ENCODE measurements around the gene SCN3A.

SCN3A gene

DNA sequence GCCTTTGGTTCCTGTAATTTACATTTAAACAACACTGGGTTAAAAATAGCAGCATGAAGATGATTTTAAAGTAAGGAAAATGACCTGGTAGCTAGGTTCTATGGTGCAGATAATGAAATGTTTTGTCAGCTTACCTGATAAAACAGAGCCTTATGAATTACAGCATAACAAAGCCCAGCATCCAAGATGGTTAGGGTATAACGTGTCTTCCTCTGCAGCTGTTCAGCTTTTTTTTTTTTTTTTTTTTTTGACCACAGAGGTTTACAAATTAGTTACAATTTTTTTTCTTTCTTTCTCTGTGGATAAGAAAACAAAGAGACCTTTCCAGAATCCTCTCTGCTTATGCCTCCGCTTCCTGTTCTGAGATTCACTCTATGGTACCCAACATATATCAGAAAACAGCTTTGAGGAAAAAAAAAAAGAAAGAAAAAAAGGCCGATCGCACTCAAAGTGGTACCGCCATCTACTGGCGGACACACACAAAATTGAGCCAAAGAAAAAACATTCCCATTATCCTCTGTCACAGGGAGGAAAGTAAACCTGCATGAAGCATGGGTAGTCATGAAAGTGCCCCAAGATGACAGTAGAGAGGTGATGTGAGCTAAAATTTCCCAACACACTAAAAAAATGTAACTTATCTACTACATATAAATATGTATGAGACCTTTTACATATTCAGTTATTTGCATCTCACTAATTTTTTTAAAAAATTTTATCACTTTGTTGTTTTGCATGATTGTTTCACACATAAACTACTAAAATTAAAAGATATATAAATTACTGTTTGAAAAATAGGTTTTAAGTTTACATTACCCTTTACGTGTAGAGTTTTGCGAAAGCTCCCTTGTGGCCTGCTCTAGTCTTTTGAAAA is at the start of gene SCN3A:
Gene SCN3A (minus strand): TSS at position 362 of the 871 bp plus-strand sequence. CDS start 27,656 bp downstream, outside the sequence.
- Mint-ChIP-seq H3K4me1 (ENCODE audit: low read depth) (no peaks in the 10 kb centered on the region), H3K27me3 (no peaks in the 10 kb centered on the region), H3K4me3 (no peak within 1 kb of the TSS), H3K36me3 (ENCODE audit: low read depth) (no peaks in the 10 kb centered on the region), H3K9me3 (no peaks in the 10 kb centered on the region), H3K27ac (no peak within 1 kb of the TSS)
- intact Hi-C loops (cut with micrococcal nuclease) = no loop called here

DNA sequence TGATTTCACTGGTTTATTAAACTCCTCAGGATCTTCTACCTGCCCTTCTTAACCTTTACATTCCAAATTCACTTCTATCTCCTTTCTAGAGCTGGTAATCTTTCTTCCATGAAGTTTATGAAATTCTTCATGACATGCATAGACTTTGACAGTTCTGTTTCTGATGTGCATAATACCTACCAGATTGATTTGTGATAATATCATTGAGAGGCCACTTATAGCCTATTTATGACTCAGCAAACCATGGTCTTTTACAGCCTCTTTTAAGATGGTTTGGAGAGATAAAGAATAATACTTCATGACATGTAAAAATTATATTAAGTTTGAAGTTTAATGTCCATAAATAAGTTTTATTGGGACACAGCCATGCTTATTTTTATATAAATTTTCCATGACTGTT is 49.3 kb upstream of the SCN3A start:
- intact Hi-C loops (cut with micrococcal nuclease) = no loop called here
- Mint-ChIP-seq H3K4me3 (no peak overlapping the region), H3K9me3 (no peaks in the 10 kb centered on the region), H3K4me1 (ENCODE audit: low read depth) (no peaks in the 10 kb centered on the region), H3K36me3 (ENCODE audit: low read depth) (no peaks in the 10 kb centered on the region), H3K27me3 (peaks cover 1% of the 10 kb centered on the region), H3K27ac (no peak overlapping the region)

DNA sequence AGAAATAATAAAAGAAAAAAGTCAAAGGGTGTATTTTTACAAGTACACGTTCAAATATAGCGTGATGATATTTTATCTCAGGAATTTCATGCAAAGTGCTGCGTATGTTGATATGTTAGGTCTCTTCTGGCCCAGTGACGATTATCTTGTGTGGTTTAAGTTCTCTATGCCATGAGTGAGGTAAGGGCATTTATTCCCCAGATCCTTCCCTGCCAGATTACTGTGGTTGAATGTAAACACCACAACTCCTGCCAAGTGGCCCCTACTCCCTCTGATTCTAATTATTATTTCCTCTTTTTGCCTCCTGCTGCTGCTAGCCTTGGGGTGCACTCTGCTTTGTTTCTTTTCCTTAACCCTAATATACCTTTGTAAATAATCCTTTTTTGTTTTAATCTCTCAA is 47.5 kb upstream of the SCN3A start:
- no peaks in the 10 kb centered on the region for H3K36me3 Mint-ChIP-seq (ENCODE audit: low read depth)
- H3K4me1 Mint-ChIP-seq (ENCODE audit: low read depth) = no peaks in the 10 kb centered on the region
- intact Hi-C loops (cut with micrococcal nuclease) = no loop called here
- H3K27ac Mint-ChIP-seq = no peak overlapping the region
- peaks cover 1% of the 10 kb centered on the region for H3K27me3 Mint-ChIP-seq
- no peak overlapping the region for H3K4me3 Mint-ChIP-seq
- no peaks in the 10 kb centered on the region for H3K9me3 Mint-ChIP-seq

DNA sequence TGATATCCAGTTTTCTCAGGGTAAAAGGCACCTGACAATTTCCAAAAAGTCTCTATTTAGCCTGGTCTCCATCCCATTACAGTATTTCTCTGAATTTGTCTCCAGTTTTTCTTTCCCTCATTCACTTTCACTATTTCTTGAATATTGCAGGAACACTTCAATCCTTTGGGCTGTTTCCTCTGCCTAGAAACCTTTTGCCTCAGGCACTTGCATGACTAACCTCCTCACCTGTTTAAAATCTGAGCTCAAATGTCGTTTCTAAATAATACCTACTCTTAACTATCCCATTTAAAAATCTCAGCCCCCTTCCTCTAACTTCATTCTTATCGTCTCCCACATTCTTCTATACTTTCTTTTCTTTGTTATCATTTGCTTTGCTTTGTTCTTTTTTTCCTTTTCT is 44.4 kb upstream of the SCN3A start:
- peaks cover 1% of the 10 kb centered on the region for H3K27me3 Mint-ChIP-seq
- no peak overlapping the region for H3K27ac Mint-ChIP-seq
- H3K36me3 Mint-ChIP-seq (ENCODE audit: low read depth) = no peaks in the 10 kb centered on the region
- H3K4me3 Mint-ChIP-seq = no peak overlapping the region
- no peaks in the 10 kb centered on the region for H3K4me1 Mint-ChIP-seq (ENCODE audit: low read depth)
- no peaks in the 10 kb centered on the region for H3K9me3 Mint-ChIP-seq
- intact Hi-C loops (cut with micrococcal nuclease) = no loop called here

DNA sequence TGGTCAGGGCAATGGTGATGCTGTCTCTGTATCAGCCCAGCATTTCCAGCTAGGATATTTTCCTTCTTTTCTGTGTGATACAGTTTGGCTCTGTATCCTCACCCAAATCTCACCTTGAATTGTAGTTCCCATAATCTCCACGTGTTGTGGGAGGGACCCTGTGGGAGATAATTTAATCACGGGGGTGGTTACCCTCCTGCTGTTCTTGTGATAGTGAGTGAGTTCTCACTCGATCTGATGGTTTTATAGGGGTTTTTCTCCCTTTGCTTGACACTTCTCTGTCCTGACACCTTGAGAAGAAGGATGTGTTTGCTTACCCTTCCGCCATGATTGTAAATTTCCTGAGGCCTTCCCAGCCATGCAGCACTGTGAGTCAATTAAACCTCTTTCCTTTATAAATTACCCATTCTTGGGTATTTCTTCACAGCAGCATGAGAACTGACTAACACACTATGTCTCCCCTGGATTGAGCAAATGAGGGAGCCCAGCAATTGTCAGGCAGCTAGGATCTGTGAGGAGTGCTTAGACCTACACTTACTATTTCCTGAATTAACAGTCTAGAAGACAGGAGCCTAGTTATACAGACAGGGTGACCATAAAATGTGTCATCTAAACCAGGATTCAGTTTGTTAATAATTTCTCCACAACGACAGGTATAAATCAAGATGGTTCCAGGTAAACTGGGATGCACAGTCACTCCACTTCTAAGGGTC is 41.4 kb upstream of the SCN3A start:
- H3K36me3 Mint-ChIP-seq (ENCODE audit: low read depth) = no peaks in the 10 kb centered on the region
- H3K4me1 Mint-ChIP-seq (ENCODE audit: low read depth) = no peaks in the 10 kb centered on the region
- H3K27ac Mint-ChIP-seq = no peak overlapping the region
- H3K27me3 Mint-ChIP-seq = no peaks in the 10 kb centered on the region
- no peaks in the 10 kb centered on the region for H3K9me3 Mint-ChIP-seq
- H3K4me3 Mint-ChIP-seq = no peak overlapping the region
- intact Hi-C loops (cut with micrococcal nuclease) = no loop called here

DNA sequence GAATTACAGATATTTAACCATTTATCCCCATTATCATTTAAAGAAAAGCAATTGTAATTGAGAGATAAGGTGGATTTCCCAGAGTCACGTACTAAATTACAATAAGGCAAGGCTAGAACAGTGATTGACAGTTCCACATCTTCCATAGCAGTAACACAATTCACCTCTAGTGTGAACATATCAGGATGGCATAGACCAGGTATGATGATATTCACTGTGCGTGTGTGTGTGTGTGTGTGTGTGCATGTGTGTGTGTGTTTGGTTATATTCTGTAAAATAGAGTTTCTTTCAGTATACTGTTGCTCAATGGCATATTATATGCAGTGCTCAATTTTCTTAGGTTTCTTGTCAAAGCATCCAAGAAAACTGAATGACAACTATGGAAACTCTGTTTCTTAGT is 37.1 kb upstream of the SCN3A start:
- Mint-ChIP-seq H3K9me3 (no peaks in the 10 kb centered on the region), H3K27me3 (no peaks in the 10 kb centered on the region), H3K27ac (no peak overlapping the region), H3K36me3 (ENCODE audit: low read depth) (no peaks in the 10 kb centered on the region), H3K4me3 (no peak overlapping the region), H3K4me1 (ENCODE audit: low read depth) (no peaks in the 10 kb centered on the region)
- intact Hi-C loops (cut with micrococcal nuclease) = no loop called here

DNA sequence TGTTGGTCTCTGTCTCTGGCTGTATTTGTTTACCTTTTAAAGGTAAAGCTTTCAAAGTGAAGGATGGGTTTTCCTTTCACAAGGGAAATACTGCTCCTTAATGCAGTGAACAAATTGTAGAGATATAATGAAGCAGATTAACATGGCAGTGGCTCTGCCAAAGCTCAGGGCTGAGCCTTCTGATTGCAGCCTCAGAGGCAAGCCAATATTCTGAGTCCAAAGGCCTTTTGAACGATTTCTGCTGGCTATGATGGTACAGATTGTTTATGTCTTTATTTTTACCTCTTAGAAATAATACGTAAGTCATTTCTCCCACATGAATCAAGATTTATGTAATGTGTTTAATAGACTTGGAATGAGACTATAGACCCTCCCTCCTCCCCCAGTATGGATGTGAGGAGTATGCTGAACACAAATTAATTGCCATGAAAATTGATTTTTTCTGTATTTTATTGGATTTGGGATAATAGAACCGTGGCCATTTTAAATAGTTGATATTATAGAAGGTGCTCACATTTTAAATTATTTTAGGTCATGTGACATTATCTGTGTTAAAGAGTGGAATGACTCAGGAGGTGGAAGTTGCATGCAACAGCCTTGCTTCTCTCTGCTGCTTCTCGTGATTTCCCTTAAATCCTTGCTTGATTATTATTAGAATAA is 36.1 kb upstream of the SCN3A start:
- Mint-ChIP-seq H3K9me3 (no peaks in the 10 kb centered on the region), H3K36me3 (ENCODE audit: low read depth) (no peaks in the 10 kb centered on the region), H3K27ac (no peak overlapping the region), H3K27me3 (no peaks in the 10 kb centered on the region), H3K4me3 (no peak overlapping the region), H3K4me1 (ENCODE audit: low read depth) (no peaks in the 10 kb centered on the region)
- intact Hi-C loops (cut with micrococcal nuclease) = no loop called here

DNA sequence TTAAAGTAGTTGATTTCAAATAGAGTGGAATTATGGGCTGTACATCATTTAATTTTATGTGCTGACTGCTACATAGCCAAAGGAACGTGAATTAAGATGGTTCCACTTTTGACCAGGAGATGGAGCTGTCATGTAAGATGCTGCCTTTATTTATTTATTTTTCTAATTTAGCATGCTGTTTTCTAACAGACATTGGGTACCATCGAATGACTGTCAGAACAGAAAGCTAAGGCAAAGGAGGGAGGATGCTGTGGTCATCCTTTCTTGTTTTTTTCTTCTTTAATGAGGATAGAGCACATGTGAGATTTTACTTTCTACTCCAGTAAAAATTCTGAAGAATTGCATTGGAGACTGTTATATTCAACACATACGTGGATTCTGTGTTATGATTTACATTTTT is 35.4 kb upstream of the SCN3A start, which contains the start of gene SCN2A:
Gene SCN2A (plus strand): TSS at position 185 of the 400 bp plus-strand sequence. CDS start 56,410 bp downstream, outside the sequence.
- Mint-ChIP-seq H3K4me1 (ENCODE audit: low read depth) (no peaks in the 10 kb centered on the region), H3K27me3 (no peaks in the 10 kb centered on the region), H3K36me3 (ENCODE audit: low read depth) (no peaks in the 10 kb centered on the region), H3K27ac (no peak within 1 kb of the TSS), H3K4me3 (no peak within 1 kb of the TSS), H3K9me3 (no peaks in the 10 kb centered on the region)
- intact Hi-C loops (cut with micrococcal nuclease) = no loop called here

DNA sequence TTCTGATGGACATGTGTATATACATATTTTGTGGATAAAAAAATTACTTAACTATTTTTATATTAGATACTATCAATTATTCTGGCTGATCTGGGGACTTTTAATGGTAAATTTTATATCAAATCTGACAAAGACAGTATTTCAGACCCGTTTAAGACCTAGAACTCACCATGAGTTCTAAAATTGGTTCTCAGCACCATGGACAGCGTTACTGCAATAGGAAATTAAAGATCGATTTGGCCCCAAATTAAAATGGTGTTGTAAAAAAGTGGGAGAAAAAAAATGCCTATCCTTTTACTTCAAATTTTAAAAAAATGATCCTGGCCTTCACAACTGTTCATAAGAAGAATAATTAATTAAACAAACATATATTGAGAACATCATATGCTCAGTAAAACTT is 34.4 kb upstream of the SCN3A start:
- no peaks in the 10 kb centered on the region for H3K27me3 Mint-ChIP-seq
- intact Hi-C loops (cut with micrococcal nuclease) = no loop called here
- no peaks in the 10 kb centered on the region for H3K9me3 Mint-ChIP-seq

DNA sequence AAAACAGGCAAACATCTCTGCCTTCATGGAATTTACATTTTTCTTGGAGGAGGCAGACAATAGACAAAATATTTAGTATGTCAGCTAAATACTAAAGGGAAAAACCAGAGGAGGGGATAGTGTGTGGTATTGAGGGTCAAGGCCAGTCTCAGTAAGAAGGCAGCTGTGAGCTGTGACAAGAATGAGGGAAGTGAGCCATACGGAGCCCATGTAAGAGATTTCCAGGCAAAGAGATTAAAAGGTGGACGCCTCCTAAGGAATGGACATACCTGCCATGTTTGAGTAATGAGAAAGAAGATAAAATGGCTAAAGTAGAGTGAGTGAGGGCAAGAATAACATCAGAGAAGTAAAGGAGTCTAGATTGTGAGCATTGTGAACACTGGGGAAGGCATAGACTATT is 33.2 kb upstream of the SCN3A start:
- Mint-ChIP-seq H3K27me3 (no peaks in the 10 kb centered on the region), H3K27ac (no peak overlapping the region), H3K9me3 (no peaks in the 10 kb centered on the region), H3K4me1 (ENCODE audit: low read depth) (no peaks in the 10 kb centered on the region), H3K36me3 (ENCODE audit: low read depth) (no peaks in the 10 kb centered on the region), H3K4me3 (no peak overlapping the region)
- intact Hi-C loops (cut with micrococcal nuclease) = no loop called here

More for the DNA sequence above, 34.4 kb upstream of the SCN3A start:
- Mint-ChIP-seq H3K4me3 (no peak overlapping the region), H3K27ac (no peak overlapping the region), H3K4me1 (ENCODE audit: low read depth) (no peaks in the 10 kb centered on the region), H3K36me3 (ENCODE audit: low read depth) (no peaks in the 10 kb centered on the region)

DNA sequence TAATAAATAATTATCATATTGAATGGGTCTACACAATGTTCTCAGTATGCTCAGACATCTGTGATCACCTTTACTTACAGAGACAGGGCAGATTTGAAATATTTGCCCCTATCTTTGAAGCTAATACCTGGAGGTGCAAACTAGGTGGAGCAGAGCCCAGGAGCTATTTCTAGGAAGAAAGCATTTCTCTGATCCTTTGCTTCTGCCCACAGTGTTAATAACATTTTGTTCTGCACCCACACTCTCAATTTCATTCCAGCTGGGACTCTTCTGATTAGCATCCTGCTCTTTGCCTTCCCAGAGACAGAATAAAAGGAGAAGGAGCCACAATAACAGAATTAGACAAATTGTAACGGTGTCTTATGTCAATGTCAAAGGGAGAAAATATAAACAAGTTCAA is 23.7 kb upstream of the SCN3A start:
- Mint-ChIP-seq H3K27ac (no peak overlapping the region), H3K9me3 (no peaks in the 10 kb centered on the region), H3K36me3 (ENCODE audit: low read depth) (no peaks in the 10 kb centered on the region), H3K4me1 (ENCODE audit: low read depth) (no peaks in the 10 kb centered on the region), H3K27me3 (no peaks in the 10 kb centered on the region), H3K4me3 (no peak overlapping the region)
- intact Hi-C loops (cut with micrococcal nuclease) = no loop called here

DNA sequence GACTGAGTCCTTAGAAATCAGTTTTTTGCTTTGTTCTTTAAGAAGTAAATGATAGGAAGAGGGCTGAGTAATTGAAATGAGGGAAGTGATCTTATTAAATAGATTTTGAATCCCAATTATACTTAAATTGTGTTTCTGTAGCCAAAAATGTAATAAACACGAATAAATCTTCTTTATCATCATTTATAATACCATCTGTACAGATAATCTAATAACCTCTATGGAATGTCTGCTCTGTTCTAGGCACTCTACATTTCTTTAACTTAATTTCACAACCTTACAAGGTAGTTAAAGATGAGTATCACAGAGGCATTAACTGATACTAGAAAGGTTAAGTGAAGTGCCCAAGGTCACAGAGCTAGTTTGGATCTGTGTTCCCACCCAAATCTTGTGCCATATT is 21.1 kb upstream of the SCN3A start:
- Mint-ChIP-seq H3K36me3 (ENCODE audit: low read depth) (no peaks in the 10 kb centered on the region), H3K4me3 (no peak overlapping the region), H3K4me1 (ENCODE audit: low read depth) (no peaks in the 10 kb centered on the region), H3K27me3 (no peaks in the 10 kb centered on the region), H3K27ac (no peak overlapping the region), H3K9me3 (no peaks in the 10 kb centered on the region)
- intact Hi-C loops (cut with micrococcal nuclease) = no loop called here

DNA sequence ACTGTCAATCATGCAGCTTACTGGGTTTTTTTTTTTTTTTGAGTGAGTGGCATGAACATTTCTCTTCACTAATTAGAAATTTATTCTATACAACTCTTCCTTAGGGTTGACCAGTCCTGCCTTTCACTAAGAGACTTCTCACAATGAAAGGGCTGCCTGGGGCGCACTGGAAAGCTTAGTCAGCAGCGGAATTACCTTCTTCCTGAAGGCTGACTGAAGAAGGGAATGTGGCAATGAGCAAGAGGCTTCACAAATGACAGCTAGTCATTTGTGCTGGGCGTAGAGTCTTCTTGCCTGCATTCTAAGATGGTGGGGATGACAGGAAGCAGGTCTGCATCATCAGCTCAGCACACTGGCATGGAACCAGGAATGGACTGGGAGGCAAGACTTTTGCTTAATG is 15.6 kb upstream of the SCN3A start:
- Mint-ChIP-seq H3K9me3 (no peaks in the 10 kb centered on the region), H3K36me3 (ENCODE audit: low read depth) (no peaks in the 10 kb centered on the region), H3K4me1 (ENCODE audit: low read depth) (no peaks in the 10 kb centered on the region), H3K27ac (no peak overlapping the region), H3K4me3 (no peak overlapping the region), H3K27me3 (no peaks in the 10 kb centered on the region)
- intact Hi-C loops (cut with micrococcal nuclease) = no loop called here

DNA sequence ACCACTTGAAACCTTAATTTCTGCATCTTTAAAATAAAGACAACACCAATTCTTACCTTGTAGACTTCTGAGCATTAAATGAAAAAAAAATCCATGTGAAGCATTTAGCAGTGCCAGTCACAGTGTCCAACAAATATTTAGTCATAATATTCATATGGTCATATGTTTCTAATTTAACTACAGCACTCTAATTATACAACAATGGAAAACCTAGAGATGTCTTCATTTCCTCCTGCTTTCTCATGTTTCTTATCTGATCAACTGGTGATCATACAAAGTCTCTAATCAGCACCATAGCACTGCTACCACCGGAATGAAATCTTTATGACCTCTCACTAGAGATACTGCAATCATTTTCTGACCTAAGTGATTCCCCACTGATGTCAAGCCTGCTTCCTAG is 10.2 kb upstream of the SCN3A start:
- H3K4me1 Mint-ChIP-seq (ENCODE audit: low read depth) = no peaks in the 10 kb centered on the region
- H3K27ac Mint-ChIP-seq = no peak overlapping the region
- H3K36me3 Mint-ChIP-seq (ENCODE audit: low read depth) = no peaks in the 10 kb centered on the region
- no peaks in the 10 kb centered on the region for H3K9me3 Mint-ChIP-seq
- intact Hi-C loops (cut with micrococcal nuclease) = no loop called here
- no peaks in the 10 kb centered on the region for H3K27me3 Mint-ChIP-seq
- H3K4me3 Mint-ChIP-seq = no peak overlapping the region
